ENCODE data around the gene LOXHD1.

DNA sequence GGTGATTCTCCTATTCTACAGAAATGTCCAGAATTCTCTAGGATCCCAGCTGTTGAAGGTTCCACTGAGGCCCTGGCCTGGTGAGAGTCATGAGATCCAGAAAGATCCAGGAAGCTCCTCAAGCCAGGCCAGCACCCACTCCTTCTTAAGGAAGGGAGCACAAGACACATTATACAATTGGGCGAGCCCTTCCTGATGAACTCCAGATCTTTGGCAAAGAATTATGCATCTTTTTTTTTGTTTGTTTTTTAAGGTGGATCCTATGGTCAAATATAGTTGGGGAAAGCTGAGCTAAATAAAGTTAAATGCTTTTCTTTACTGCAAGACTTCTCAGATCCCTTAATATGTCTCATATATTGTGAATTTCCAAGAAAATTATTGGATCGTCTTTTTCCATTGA lies 37.0 kb upstream of the LOXHD1 start:
- no peak for TF ChIP-seq CTCF (IDR thresholded peaks at IDR 0.05 in 4 of 5, conservative IDR thresholded peaks at IDR 0.05 in 1 of 5)
- TF ChIP-seq POLR2A (IDR thresholded peaks at IDR 0.05) = no peak

Measured in gastrocnemius medialis (tissue), 4 donors.